Pancreas (tissue), 10 donors: ENCODE data around the gene SLC10A7. TPM values are rescaled to one million over a fixed set of nuclear protein-coding genes. Genes with fewer than 3 reads are reported as not detected.

ENCODE experiments used
- ATAC-seq, 4 donors: fragments of 200-7000 bp; cut with Tn5 transposase; one replicate each; pipeline versions ENCODE4 v1.8.0 to v1.9.1; 2020; ENCODE audit warnings: mild to moderate bottlenecking in 4 of 4, moderate library complexity in 4 of 4
- DNase-seq, 6 donors: peaks; one replicate each; pipeline ENCODE4 v3.0.0-alpha.2; 2020
- FAIRE-seq: peaks from 2 replicates; lab custom pipeline; 2012; peaks lifted over from hg19 to GRCh38; lab: Jason Lieb, UNC
- H3K27ac ChIP-seq, 4 donors: fragments of 200-600 bp; sonication (generic); 1 replicate in 3 of 4; 2 replicates in 1 of 4; pipeline versions ENCODE4 v1.5.0 to v1.8.0; 2020
- H3K27me3 ChIP-seq, 4 donors: fragments of 200-600 bp; one replicate each; pipeline ENCODE4 v1.8.0; 2021
- H3K36me3 ChIP-seq, 3 donors: fragments of 200-600 bp; sonication (generic) in 1 of 3; one replicate each; pipeline versions ENCODE4 v1.5.0 to v1.8.0; 2020 to 2021
- H3K4me1 ChIP-seq, 3 donors: fragments of 200-600 bp; one replicate each; pipeline ENCODE4 v1.8.0; 2021
- H3K4me3 ChIP-seq, 4 donors: fragments of 200-600 bp; sonication (generic) in 2 of 4; one replicate each; pipeline versions ENCODE4 v1.5.0 to v1.8.0; 2020 to 2021
- H3K9me3 ChIP-seq, 4 donors: fragments of 200-600 bp; one replicate each; pipeline ENCODE4 v1.8.0; 2021
- WGBS, 2 donors: extraction: QIAGEN DNeasy Blood & Tissue Kit; methylation state at CpG; one replicate each; pipeline ENCODE4 v1.1.7; 2013; 5-methylcytosine and 5-hydroxymethylcytosine counted together
- intact Hi-C, 3 donors: fragments of 100-400 bp; cut with DNase I; formaldehyde crosslinking; loops; one replicate each; pipeline versions ENCODE4 v1.11.1 to v1.14.2; 2022
- polyA plus RNA-seq, 2 donors: library from polyadenylated mRNA; stranded (reverse); fragments of 200-250 nt; gene quantifications; one replicate each; pipeline ENCODE4 v1.2.3, GENCODE V29; 2013
- total RNA-seq, 6 donors: library from RNA; stranded (reverse); fragmentation: NEBNext Ultra II Directional in 4 of 6; extraction: Animal tissue kit (Norgen Biotek cat#: 25700) in 4 of 6; gene quantifications; one replicate each; pipeline versions ENCODE4 v1.2.1 to v1.2.4, GENCODE V29; 2021 to 2023
- TF ChIP-seq, protein P1 (sequence below), 4 donors: fragments of 200-600 bp; sonication (generic) in 3 of 4; IDR thresholded peaks; one replicate each; pipeline versions ENCODE4 v1.5.0 to v1.8.0; 2021; ENCODE audit warnings: antibody characterized with exemption in 4 of 4
- donor health status: healthy with polysubstance abuse.
- donor health status: DM: no; HTN: no; CAD: no; lungs with moderate emphysema.
- donor health status: DM: no; HTN: no; CAD: no.
- donor health status: control.
- donor health status: control.
- donor health status: Bipolar disorder and iron deficiency.
- donor health status: DM: yes; HTN: yes; CAD: no.
- donor health status: DM: no; HTN: no; CAD: no.
- donor health status: DM: no; HTN: no; CAD: no.
- donor health status: DM: yes; HTN: yes; CAD: no.

SLC10A7 gene
- total and polyA plus RNA-seq, 8 donors, result 2.1 to 11.1 (median 6.9) TPM

DNA sequence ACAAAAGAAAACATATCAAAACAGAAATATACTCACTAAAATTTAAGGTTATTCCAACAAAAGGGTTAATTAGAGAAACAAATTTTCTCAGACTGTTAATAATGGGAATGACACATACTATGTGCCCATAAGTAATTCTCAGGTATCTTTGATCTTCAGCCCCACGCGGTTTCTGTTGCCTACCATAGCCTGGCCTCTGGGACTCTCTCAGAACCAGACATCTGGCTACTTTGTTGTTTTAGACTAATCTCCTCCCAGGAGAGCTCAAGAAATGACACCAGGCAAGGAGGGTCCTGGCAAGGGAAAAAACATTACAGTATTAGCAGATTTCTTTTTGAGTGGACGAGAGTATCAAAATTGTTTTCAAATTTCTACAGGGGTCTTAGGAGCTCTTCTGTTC, 43.7 kb downstream of the SLC10A7 start:
- Histone ChIP-seq H3K9me3 (no peaks in the 10 kb centered on the region), H3K27ac (no peak overlapping the region), H3K36me3 (no peaks in the 10 kb centered on the region), H3K4me1 (no peaks in the 10 kb centered on the region), H3K27me3 (no peaks in the 10 kb centered on the region), H3K4me3 (no peak overlapping the region)
- TF ChIP-seq, protein P1, sequence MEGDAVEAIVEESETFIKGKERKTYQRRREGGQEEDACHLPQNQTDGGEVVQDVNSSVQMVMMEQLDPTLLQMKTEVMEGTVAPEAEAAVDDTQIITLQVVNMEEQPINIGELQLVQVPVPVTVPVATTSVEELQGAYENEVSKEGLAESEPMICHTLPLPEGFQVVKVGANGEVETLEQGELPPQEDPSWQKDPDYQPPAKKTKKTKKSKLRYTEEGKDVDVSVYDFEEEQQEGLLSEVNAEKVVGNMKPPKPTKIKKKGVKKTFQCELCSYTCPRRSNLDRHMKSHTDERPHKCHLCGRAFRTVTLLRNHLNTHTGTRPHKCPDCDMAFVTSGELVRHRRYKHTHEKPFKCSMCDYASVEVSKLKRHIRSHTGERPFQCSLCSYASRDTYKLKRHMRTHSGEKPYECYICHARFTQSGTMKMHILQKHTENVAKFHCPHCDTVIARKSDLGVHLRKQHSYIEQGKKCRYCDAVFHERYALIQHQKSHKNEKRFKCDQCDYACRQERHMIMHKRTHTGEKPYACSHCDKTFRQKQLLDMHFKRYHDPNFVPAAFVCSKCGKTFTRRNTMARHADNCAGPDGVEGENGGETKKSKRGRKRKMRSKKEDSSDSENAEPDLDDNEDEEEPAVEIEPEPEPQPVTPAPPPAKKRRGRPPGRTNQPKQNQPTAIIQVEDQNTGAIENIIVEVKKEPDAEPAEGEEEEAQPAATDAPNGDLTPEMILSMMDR (IDR thresholded peaks at IDR 0.05), result no peak
- DNase-seq, result no peak
- intact Hi-C loops, result no loop called here
- FAIRE-seq, result no peak
- ATAC-seq, result no peak
- 60 to 74% methylated on average over 3 of the region's 3 CpGs for WGBS, 2 donors

DNA sequence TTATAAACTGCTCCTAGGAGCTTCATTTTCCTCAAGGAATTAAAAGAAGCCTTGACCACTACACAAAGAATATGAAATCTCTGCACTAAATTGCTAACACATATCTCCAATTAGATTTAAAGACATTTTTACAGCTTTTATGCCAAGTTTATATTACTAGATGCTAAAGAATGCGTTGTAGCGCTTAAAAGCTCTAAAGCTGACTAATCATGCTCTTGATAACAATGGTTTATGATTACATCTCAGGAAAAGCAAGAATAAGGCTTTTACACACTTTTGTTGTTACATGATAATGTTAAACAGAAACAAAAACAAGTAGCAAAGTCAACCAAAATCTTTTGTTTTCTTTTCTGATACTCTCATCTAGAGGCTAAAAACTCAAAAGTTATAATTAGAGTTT, 44.7 kb downstream of the SLC10A7 start:
- intact Hi-C loops, result no loop called here
- Histone ChIP-seq H3K9me3 (no peaks in the 10 kb centered on the region), H3K4me1 (no peaks in the 10 kb centered on the region), H3K36me3 (no peaks in the 10 kb centered on the region), H3K27me3 (no peaks in the 10 kb centered on the region), H3K4me3 (no peak overlapping the region), H3K27ac (no peak overlapping the region)
- DNase-seq, result no peak
- FAIRE-seq, result no peak
- TF ChIP-seq, protein P1 (IDR thresholded peaks at IDR 0.05), result no peak
- 87% methylated on average over 2 of the region's 2 CpGs for WGBS, 2 donors
- ATAC-seq, result no peak

DNA sequence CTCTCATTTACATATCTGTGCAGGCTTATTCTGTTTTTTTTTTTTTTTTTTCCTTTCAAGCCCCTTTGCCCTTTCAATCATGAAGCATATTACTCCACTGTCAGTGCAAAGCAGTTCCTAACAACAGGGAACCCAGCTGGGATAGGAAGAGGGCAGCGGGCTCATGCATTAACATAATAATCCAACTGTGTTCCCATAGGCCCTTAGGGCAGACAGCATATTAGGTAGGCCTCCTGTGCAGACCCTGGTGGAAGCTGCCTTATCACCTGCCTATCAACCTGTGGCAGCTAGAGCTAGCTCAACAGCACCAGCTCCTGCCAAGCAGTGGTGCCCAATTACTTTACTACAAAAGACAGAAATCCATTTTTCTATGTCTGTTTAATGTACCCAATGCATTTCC, 49.3 kb downstream of the SLC10A7 start:
- Histone ChIP-seq H3K36me3 (no peaks in the 10 kb centered on the region), H3K27me3 (no peaks in the 10 kb centered on the region), H3K4me3 (no peak overlapping the region), H3K27ac (no peak overlapping the region), H3K9me3 (no peaks in the 10 kb centered on the region), H3K4me1 (no peaks in the 10 kb centered on the region)
- intact Hi-C loops, result no loop called here
- DNase-seq, result no peak
- 95 to 100% methylated on average over 1 of the region's 1 CpG for WGBS, 2 donors
- TF ChIP-seq, protein P1 (IDR thresholded peaks at IDR 0.05), result no peak
- FAIRE-seq, result no peak
- no peak for ATAC-seq

DNA sequence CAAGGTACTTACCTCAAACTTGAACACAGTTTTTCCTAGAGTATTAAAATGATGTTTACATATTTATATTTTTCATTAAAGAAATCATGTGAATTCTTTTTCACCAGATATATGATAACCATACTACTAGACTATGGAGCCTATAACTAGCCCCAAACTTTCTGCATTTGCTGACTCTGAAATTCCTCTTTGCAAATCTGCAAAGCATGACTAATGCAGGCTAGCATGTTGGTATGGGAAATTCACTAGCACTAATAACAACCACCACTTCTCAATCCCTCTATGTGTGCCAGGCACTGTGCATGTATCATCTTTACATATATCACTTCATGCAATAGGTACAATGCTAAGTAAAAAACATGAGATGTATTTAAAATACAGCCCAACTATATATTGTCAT, 51.1 kb downstream of the SLC10A7 start:
- Histone ChIP-seq H3K36me3 (no peaks in the 10 kb centered on the region), H3K4me1 (no peaks in the 10 kb centered on the region), H3K27me3 (no peaks in the 10 kb centered on the region), H3K9me3 (no peaks in the 10 kb centered on the region), H3K4me3 (no peak overlapping the region), H3K27ac (no peak overlapping the region)
- FAIRE-seq (no peak), DNase-seq (no peak), ATAC-seq (no peak)
- TF ChIP-seq, protein P1 (IDR thresholded peaks at IDR 0.05), result no peak
- intact Hi-C loops, result no loop called here

DNA sequence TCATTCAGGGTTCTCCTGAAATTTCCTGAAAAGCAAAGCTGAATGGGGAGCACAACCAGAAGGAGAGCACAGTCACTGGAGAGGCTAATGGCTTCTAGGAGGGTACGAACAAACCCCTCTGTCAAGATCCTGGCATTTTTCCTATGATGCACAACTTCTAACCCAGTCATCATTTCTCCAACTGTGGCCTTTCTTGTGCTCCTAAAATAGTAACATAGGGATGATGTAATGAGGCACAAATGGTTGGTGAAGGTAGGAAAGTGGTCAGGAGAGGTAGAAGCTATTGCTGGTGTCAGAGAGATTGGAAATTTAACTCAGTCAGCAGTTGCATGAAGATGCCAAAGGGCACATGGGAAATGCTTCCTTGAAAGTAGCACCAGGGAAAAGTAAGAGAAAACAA, 52.7 kb downstream of the SLC10A7 start:
- H3K4me1 ChIP-seq, result no peaks in the 10 kb centered on the region
- intact Hi-C loops, result no loop called here
- H3K9me3 ChIP-seq, result no peaks in the 10 kb centered on the region
- DNase-seq, result no peak
- H3K36me3 ChIP-seq, result no peaks in the 10 kb centered on the region
- H3K27ac ChIP-seq, result no peak overlapping the region
- no peak for ATAC-seq
- H3K4me3 ChIP-seq, result no peak overlapping the region
- WGBS, 2 donors, result 98 to 100% methylated on average over 1 of the region's 1 CpG
- TF ChIP-seq, protein P1 (IDR thresholded peaks at IDR 0.05), result no peak
- FAIRE-seq, result no peak
- no peaks in the 10 kb centered on the region for H3K27me3 ChIP-seq
